Neutrophil (primary cell): ENCODE data around the gene SERPINE1.
"Not testable (repeated sequence)": the region's sequence is repeated elsewhere in the genome, so short reads cannot be mapped to it uniquely, and the experiment has no call there.

Source experiments
- H3K27ac ChIP-seq: fragments of 200-600 bp; sonication (generic); 2 replicates; pipeline ENCODE4 v1.5.1; 2016; ENCODE audit warnings: mild to moderate bottlenecking, moderate library complexity
- H3K27me3 ChIP-seq: fragments of 200-600 bp; sonication (generic); 2 replicates; pipeline ENCODE4 v1.6.0; 2016; ENCODE audit warnings: mild to moderate bottlenecking
- H3K36me3 ChIP-seq: fragments of 200-600 bp; sonication (generic); 2 replicates; pipeline ENCODE4 v1.5.1; 2017
- H3K4me1 ChIP-seq, 2 experiments: fragments of 200-600 bp in 1 of 2; sonication (generic) in 1 of 2; 1 replicate in 1 of 2; 2 replicates in 1 of 2; pipeline versions ENCODE4 v1.5.1 to v1.6.1; 2013 to 2016; ENCODE audit warnings: low read depth in 1 of 2, low read length in 1 of 2, mild to moderate bottlenecking in 1 of 2, moderate library complexity in 1 of 2; ENCODE audit not compliant: control insufficient read depth in 1 of 2, insufficient read depth in 1 of 2
- H3K4me3 ChIP-seq, 2 experiments: fragments of 200-600 bp in 1 of 2; sonication (generic) in 1 of 2; 1 replicate in 1 of 2; 2 replicates in 1 of 2; pipeline ENCODE4 v1.5.1; 2013 to 2016; ENCODE audit warnings: low read depth in 1 of 2, low read length in 1 of 2, mild to moderate bottlenecking in 1 of 2, moderate library complexity in 1 of 2
- H3K9me3 ChIP-seq: fragments of 200-600 bp; sonication (generic); 2 replicates; pipeline ENCODE4 v1.5.1; 2016
- CTCF ChIP-seq: fragments of 200-600 bp; sonication (generic); IDR thresholded peaks from 2 replicates; pipeline ENCODE4 v1.5.1; 2016; ENCODE audit warnings: antibody characterized with exemption

SERPINE1 gene

GRCh38 chr7:101111261-101111660 lies 15.6 kb upstream of the SERPINE1 start:
- Histone ChIP-seq H3K4me1 (peaks cover 22 to 24% of the 10 kb centered on the region in 2 experiments), H3K36me3 (no peaks in the 10 kb centered on the region), H3K27me3 (peaks cover 7% of the 10 kb centered on the region), H3K27ac (no peak overlapping the region), H3K9me3 (no peaks in the 10 kb centered on the region), H3K4me3 (no peak overlapping the region)
- no peak for TF ChIP-seq CTCF

- Histone ChIP-seq H3K27ac (no peak overlapping the region), H3K27me3 (peaks cover 7% of the 10 kb centered on the region), H3K4me3 (no peak overlapping the region), H3K9me3 (no peaks in the 10 kb centered on the region), H3K4me1 (peaks cover 15% of the 10 kb centered on the region in 2 experiments), H3K36me3 (no peaks in the 10 kb centered on the region)
- no peak for TF ChIP-seq CTCF
These were observed 14.7 kb upstream of the SERPINE1 start for GRCh38 chr7:101112233-101112632.

- not testable (repeated sequence) for H3K36me3 ChIP-seq, H3K4me1 ChIP-seq, H3K9me3 ChIP-seq, H3K27ac ChIP-seq, H3K27me3 ChIP-seq, H3K4me3 ChIP-seq
These were observed 13.8 kb upstream of the SERPINE1 start for GRCh38 chr7:101113140-101113539.

GRCh38 chr7:101113836-101114235 lies 13.1 kb upstream of the SERPINE1 start:
- H3K36me3 ChIP-seq: no peaks in the 10 kb centered on the region
- H3K27ac ChIP-seq: no peak overlapping the region
- no peaks in the 10 kb centered on the region for H3K9me3 ChIP-seq
- TF ChIP-seq CTCF: no peak
- no peak overlapping the region for H3K4me3 ChIP-seq
- peaks cover 9% of the 10 kb centered on the region for H3K27me3 ChIP-seq
- no peaks in the 10 kb centered on the region for H3K4me1 ChIP-seq

- no peak overlapping the region for H3K4me3 ChIP-seq
- no peaks in the 10 kb centered on the region for H3K9me3 ChIP-seq
- peaks cover 15% of the 10 kb centered on the region for H3K27me3 ChIP-seq
- H3K27ac ChIP-seq: no peak overlapping the region
- no peak for TF ChIP-seq CTCF
- H3K4me1 ChIP-seq: no peaks in the 10 kb centered on the region
- H3K36me3 ChIP-seq: no peaks in the 10 kb centered on the region
These were observed 12.4 kb upstream of the SERPINE1 start for GRCh38 chr7:101114492-101114891.

- Histone ChIP-seq H3K9me3 (no peaks in the 10 kb centered on the region), H3K4me1 (no peaks in the 10 kb centered on the region), H3K27ac (no peak overlapping the region), H3K36me3 (no peaks in the 10 kb centered on the region), H3K4me3 (no peak overlapping the region), H3K27me3 (peaks cover 22% of the 10 kb centered on the region)
- TF ChIP-seq CTCF: no peak
These were observed 11.7 kb upstream of the SERPINE1 start for GRCh38 chr7:101115215-101115614.
